Gastrocnemius medialis (tissue), 4 donors: Measurements from ENCODE around the gene ZNF778. TPM values are rescaled to one million over a fixed set of nuclear protein-coding genes. Genes with fewer than 3 reads are reported as not detected.
A peak's percentile ranks its signal among the peaks of the same experiment; 100 is the strongest.

Experiments
- ATAC-seq, 2 donors: fragments of 150-250 bp; one replicate each; pipeline ENCODE4 v1.9.1; 2016
- DNase-seq, 2 donors: peaks; one replicate each; pipeline ENCODE4 v3.0.0-alpha.2; 2019
- H3K27ac ChIP-seq, 4 donors: fragments of 200-600 bp; sonication (generic); 1 replicate in 1 of 4; 2 replicates in 3 of 4; pipeline ENCODE4 v1.5.1; 2016 to 2018; ENCODE audit warnings: mild to moderate bottlenecking in 2 of 4, moderate library complexity in 1 of 4
- H3K27me3 ChIP-seq, 3 donors: fragments of 200-600 bp; sonication (generic) in 2 of 3; 1 replicate in 1 of 3; 2 replicates in 2 of 3; pipeline versions ENCODE4 v1.5.1 to v1.6.0; 2016 to 2019; ENCODE audit warnings: mild to moderate bottlenecking in 1 of 3, moderate library complexity in 1 of 3
- H3K36me3 ChIP-seq, 2 donors: fragments of 200-600 bp; sonication (generic) in 1 of 2; one replicate each; pipeline ENCODE4 v1.5.1; 2017 to 2018
- H3K4me1 ChIP-seq, 2 donors: fragments of 200-600 bp; sonication (generic) in 1 of 2; one replicate each; pipeline ENCODE4 v1.5.1; 2016 to 2017; ENCODE audit warnings: mild to moderate bottlenecking in 2 of 2
- H3K4me3 ChIP-seq, 4 donors: fragments of 200-600 bp; sonication (generic) in 3 of 4; 1 replicate in 1 of 4; 2 replicates in 3 of 4; pipeline ENCODE4 v1.5.1; 2016 to 2019; ENCODE audit warnings: mild to moderate bottlenecking in 2 of 4
- H3K9me3 ChIP-seq, 3 donors: fragments of 200-600 bp; sonication (generic) in 2 of 3; 1 replicate in 1 of 3; 2 replicates in 2 of 3; pipeline ENCODE4 v1.5.1; 2016 to 2019
- POLR2A ChIP-seq, 2 donors: fragments of 450-650 bp; IDR thresholded peaks; one replicate each; pipeline ENCODE4 v1.6.1; 2017; ENCODE audit warnings: antibody characterized with exemption in 2 of 2, mild to moderate bottlenecking in 2 of 2, moderate library complexity in 2 of 2
- in situ Hi-C, 4 donors: fragments of 200-750 bp; cut with MboI; loops; one replicate each; pipeline versions ENCODE4 v1.15.0 to v1.8.0; 2017; ENCODE audit warnings: low sequenced_read_pairs in 4 of 4
- intact Hi-C: fragments of 100-400 bp; cut with DNase I; formaldehyde crosslinking; loops from one replicate; pipeline ENCODE4 v1.15.1; 2023; ENCODE audit warnings: low total_unique reads
- total RNA-seq, 4 donors: library from RNA; depleted of rRNA; stranded (reverse); fragments of >200 nt; gene quantifications; one replicate each; pipeline versions ENCODE4 v1.1.0 to v1.2.3, GENCODE V29; 2016
- TF ChIP-seq, protein P1 (sequence below), 5 experiments: fragments of 450-650 bp in 3 of 5; fragments of 200-600 bp in 2 of 5; sonication (generic) in 2 of 5; IDR thresholded peaks in 4 of 5; conservative IDR thresholded peaks in 1 of 5; 1 replicate in 4 of 5; 2 replicates in 1 of 5; pipeline ENCODE4 v1.5.1; 2016 to 2019; ENCODE audit warnings: antibody characterized with exemption in 5 of 5, mild to moderate bottlenecking in 3 of 5, moderate library complexity in 3 of 5

The ZNF778 gene
- total RNA-seq, 4 donors from 2014 or later, result 10.7 to 21.3 (median 17.9) TPM

GRCh38 chr16:89192956-89193575 is 24.4 kb upstream of the ZNF778 start:
- TF ChIP-seq, protein P1, sequence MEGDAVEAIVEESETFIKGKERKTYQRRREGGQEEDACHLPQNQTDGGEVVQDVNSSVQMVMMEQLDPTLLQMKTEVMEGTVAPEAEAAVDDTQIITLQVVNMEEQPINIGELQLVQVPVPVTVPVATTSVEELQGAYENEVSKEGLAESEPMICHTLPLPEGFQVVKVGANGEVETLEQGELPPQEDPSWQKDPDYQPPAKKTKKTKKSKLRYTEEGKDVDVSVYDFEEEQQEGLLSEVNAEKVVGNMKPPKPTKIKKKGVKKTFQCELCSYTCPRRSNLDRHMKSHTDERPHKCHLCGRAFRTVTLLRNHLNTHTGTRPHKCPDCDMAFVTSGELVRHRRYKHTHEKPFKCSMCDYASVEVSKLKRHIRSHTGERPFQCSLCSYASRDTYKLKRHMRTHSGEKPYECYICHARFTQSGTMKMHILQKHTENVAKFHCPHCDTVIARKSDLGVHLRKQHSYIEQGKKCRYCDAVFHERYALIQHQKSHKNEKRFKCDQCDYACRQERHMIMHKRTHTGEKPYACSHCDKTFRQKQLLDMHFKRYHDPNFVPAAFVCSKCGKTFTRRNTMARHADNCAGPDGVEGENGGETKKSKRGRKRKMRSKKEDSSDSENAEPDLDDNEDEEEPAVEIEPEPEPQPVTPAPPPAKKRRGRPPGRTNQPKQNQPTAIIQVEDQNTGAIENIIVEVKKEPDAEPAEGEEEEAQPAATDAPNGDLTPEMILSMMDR (IDR thresholded peaks at IDR 0.05 in 4 of 5, conservative IDR thresholded peaks at IDR 0.05 in 1 of 5), result no peak
- TF ChIP-seq POLR2A (IDR thresholded peaks at IDR 0.05), result no peak
- peaks cover 3 to 6% (median 4%) of the 10 kb centered on the region in 3 donors for H3K27me3 ChIP-seq
- in situ Hi-C loops (no loop called here), intact Hi-C loops (no loop called here)
- no peaks in the 10 kb centered on the region for H3K4me1 ChIP-seq
- H3K36me3 ChIP-seq, result peaks cover 0 to 14% of the 10 kb centered on the region in 2 donors
- DNase-seq, result no peak
- no peak overlapping the region for H3K27ac ChIP-seq
- H3K4me3 ChIP-seq, result no peak overlapping the region
- H3K9me3 ChIP-seq, result no peaks in the 10 kb centered on the region
- ATAC-seq, result peak in 1 of 2 donors; percentile 10

GRCh38 chr16:89193576-89194293 is 23.8 kb upstream of the ZNF778 start:
- Histone ChIP-seq H3K27ac (no peak overlapping the region), H3K9me3 (no peaks in the 10 kb centered on the region), H3K4me3 (no peak overlapping the region), H3K27me3 (peaks cover 10 to 13% (median 11%) of the 10 kb centered on the region in 3 donors), H3K4me1 (no peaks in the 10 kb centered on the region), H3K36me3 (peaks cover 0 to 14% of the 10 kb centered on the region in 2 donors)
- in situ Hi-C loops, result no loop called here
- ATAC-seq, result no peak
- TF ChIP-seq POLR2A (IDR thresholded peaks at IDR 0.05), result no peak
- TF ChIP-seq, protein P1 (IDR thresholded peaks at IDR 0.05 in 4 of 5, conservative IDR thresholded peaks at IDR 0.05 in 1 of 5), result no peak
- intact Hi-C loops, result no loop called here
- DNase-seq, result no peak

- DNase-seq (no peak), ATAC-seq (no peak)
- no peaks in the 10 kb centered on the region for H3K4me1 ChIP-seq
- H3K27ac ChIP-seq, result no peak overlapping the region
- intact Hi-C loops (no loop called here), in situ Hi-C loops (no loop called here)
- no peaks in the 10 kb centered on the region for H3K9me3 ChIP-seq
- H3K4me3 ChIP-seq, result no peak overlapping the region
- TF ChIP-seq, protein P1 (IDR thresholded peaks at IDR 0.05 in 4 of 5, conservative IDR thresholded peaks at IDR 0.05 in 1 of 5), result no peak
- TF ChIP-seq POLR2A (IDR thresholded peaks at IDR 0.05), result no peak
- H3K36me3 ChIP-seq, result peaks cover 0 to 14% of the 10 kb centered on the region in 2 donors
- H3K27me3 ChIP-seq, result peaks cover 19 to 22% (median 20%) of the 10 kb centered on the region in 3 donors
Measured at GRCh38 chr16:89194340-89195311, 22.9 kb upstream of the ZNF778 start.

DNA sequence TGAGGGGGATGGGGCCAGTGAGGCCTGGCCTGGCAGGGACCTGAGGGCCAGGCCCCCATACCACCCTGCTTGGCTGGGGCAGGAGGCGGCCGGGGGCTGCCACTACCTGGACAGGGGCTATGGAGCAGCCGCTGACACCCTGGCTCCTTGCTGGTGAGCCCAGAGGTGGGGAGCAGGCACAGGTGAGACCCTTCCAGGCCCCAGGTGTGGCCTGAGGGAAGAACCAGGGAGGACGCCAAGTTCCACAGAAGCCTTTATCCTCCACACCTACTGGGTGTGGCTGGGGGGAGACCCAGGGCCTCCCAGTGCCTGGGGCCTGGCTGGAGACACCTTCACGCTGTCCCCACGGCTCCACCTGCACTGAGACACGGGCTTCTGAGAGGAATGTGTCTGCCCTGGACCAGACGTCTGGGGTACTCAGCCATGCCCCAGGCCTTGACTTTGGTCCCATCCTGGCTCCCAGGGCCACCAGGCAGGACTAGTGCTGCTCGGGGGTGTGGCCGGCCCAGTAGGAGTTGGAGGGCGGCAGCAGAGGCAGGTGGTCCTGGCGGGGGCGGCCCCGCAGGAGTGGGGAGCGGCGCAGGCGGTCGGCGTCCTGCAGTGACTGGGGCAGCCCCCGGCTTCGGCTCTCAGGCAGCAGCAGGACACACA is 21.9 kb upstream of the ZNF778 start:
- no peak for TF ChIP-seq POLR2A (IDR thresholded peaks at IDR 0.05)
- in situ Hi-C loops, result no loop called here
- Histone ChIP-seq H3K36me3 (peaks cover 0 to 14% of the 10 kb centered on the region in 2 donors), H3K4me1 (no peaks in the 10 kb centered on the region), H3K9me3 (no peaks in the 10 kb centered on the region), H3K27me3 (peaks cover 29 to 32% (median 30%) of the 10 kb centered on the region in 3 donors), H3K27ac (no peak overlapping the region), H3K4me3 (no peak overlapping the region)
- no peak for DNase-seq
- intact Hi-C loops, result no loop called here
- no peak for ATAC-seq
